ENCODE measurements around the gene KRTAP2-3.
"Not testable (repeated sequence)": the region's sequence is repeated elsewhere in the genome, so short reads cannot be mapped to it uniquely, and the experiment has no call there.

KRTAP2-3 gene

DNA sequence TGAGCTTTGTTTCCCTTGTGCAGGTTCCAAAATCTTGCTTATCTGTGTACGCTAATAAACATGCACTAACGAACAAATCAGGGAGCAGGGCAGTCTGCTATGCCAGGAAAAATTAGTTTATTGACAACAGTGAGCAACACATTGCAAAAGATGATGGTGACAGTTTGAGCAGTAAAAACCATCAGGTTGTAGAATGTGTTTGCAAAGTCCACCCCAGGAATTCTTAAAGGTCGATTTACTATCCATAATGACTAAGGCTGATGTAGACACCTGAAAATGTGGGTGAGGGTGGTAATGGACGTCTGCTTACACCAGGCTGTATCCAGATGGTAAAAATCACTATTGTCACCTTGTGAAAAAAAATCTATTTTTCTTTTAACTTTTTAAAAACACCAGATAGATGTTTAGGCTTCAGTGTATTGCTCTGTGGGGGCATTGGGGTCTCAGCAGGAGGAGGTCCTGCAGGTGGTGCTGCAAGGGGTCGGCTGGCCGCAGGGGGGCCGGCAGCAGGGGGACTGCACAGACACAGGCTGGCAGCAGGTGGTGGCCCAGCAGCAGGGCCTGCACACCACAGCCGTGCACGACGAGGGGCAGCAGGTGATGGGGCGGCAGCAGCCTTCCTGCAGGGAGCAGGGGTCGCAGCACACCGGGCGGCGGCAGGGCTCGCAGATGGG is 5.2 kb upstream of the KRTAP2-3 start:
- H3K79me2 ChIP-seq (ENCODE audit: control insufficient read depth, insufficient read depth, low read length); H4K8ac ChIP-seq (ENCODE audit: low read depth, low read length); H3K36me3 ChIP-seq (ENCODE audit: control insufficient read depth, insufficient read depth, low read length); H3K4me1 ChIP-seq (ENCODE audit: control insufficient read depth, low read depth, low read length); H4K5ac ChIP-seq (ENCODE audit: low read length); H3K23ac ChIP-seq (ENCODE audit: low read length); H3K56ac ChIP-seq (ENCODE audit: low read length); H3K18ac ChIP-seq (ENCODE audit: low read length); H3K27ac ChIP-seq (ENCODE audit: low read depth, low read length); H3K27me3 ChIP-seq (ENCODE audit: insufficient read depth, low read length, poor library complexity); H3K9ac ChIP-seq (ENCODE audit: low read length); H2BK15ac ChIP-seq (replicated peaks; ENCODE audit: low read depth); H3K79me1 ChIP-seq (ENCODE audit: low read length); H2AK5ac ChIP-seq (ENCODE audit: low read length); H3K4me3 ChIP-seq (ENCODE audit: low read length); H2BK120ac ChIP-seq (ENCODE audit: low read depth, low read length); H2BK5ac ChIP-seq (ENCODE audit: low read length); H3K4ac ChIP-seq (ENCODE audit: low read depth, low read length); DNase-seq; H3K4me2 ChIP-seq (ENCODE audit: low read length): not testable (repeated sequence)
- WGBS (ENCODE audit: extremely low coverage, insufficient coverage, low lambda C conversion rate): no CpG with 5 or more reads among the region's 16 CpGs

- Histone ChIP-seq H3K9ac (ENCODE audit: low read length) (no peak overlapping the region), H3K36me3 (ENCODE audit: control insufficient read depth, insufficient read depth, low read length) (no peaks in the 10 kb centered on the region)
Observed at GRCh38 chr17:41064301-41064700, 4.4 kb upstream of the KRTAP2-3 start.

DNA sequence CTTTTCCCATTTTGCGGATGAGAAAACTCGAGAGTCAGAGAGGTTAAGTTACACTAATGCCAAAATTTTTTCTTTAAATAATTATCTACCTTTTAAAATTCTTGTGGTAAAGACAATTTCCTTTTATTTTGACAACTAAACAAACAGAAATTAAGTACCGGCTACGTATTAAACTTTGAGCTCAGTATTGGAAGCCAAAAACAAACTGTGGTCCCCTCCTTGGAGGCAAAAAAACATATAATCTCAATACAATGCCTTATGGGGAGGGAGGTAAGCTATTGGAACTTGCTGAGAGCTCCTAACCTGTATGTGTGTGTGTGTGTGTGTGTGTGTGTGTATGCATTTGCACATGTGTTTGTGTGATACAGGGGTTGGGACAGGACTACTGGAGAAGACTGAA is 3.5 kb upstream of the KRTAP2-3 start:
- no peak overlapping the region for H3K56ac ChIP-seq (ENCODE audit: low read length)
- no peaks in the 10 kb centered on the region for H3K27me3 ChIP-seq (ENCODE audit: insufficient read depth, low read length, poor library complexity)
- H2BK5ac ChIP-seq (ENCODE audit: low read length): no peak overlapping the region
- H4K5ac ChIP-seq (ENCODE audit: low read length): no peak overlapping the region
- no peak for DNase-seq
- no peak overlapping the region for H2AK5ac ChIP-seq (ENCODE audit: low read length)
- H3K4me3 ChIP-seq (ENCODE audit: low read length): no peak overlapping the region
- H4K8ac ChIP-seq (ENCODE audit: low read depth, low read length): no peak overlapping the region
- H3K36me3 ChIP-seq (ENCODE audit: control insufficient read depth, insufficient read depth, low read length): no peaks in the 10 kb centered on the region
- WGBS (ENCODE audit: extremely low coverage, insufficient coverage, low lambda C conversion rate): no CpG with 5 or more reads among the region's 4 CpGs
- no peak overlapping the region for H3K9ac ChIP-seq (ENCODE audit: low read length)
- H3K18ac ChIP-seq (ENCODE audit: low read length): no peak overlapping the region
- no peak overlapping the region for H3K27ac ChIP-seq (ENCODE audit: low read depth, low read length)
- no peak overlapping the region for H3K4ac ChIP-seq (ENCODE audit: low read depth, low read length)
- H2BK120ac ChIP-seq (ENCODE audit: low read depth, low read length): no peak overlapping the region
- H3K4me2 ChIP-seq (ENCODE audit: low read length): no peak overlapping the region
- no peaks in the 10 kb centered on the region for H3K4me1 ChIP-seq (ENCODE audit: control insufficient read depth, low read depth, low read length)
- H2BK15ac ChIP-seq (replicated peaks; ENCODE audit: low read depth): no peak overlapping the region
- H3K79me1 ChIP-seq (ENCODE audit: low read length): no peaks in the 10 kb centered on the region
- no peak overlapping the region for H3K23ac ChIP-seq (ENCODE audit: low read length)
- H3K79me2 ChIP-seq (ENCODE audit: control insufficient read depth, insufficient read depth, low read length): no peaks in the 10 kb centered on the region

More at GRCh38 chr17:41064301-41064700, 4.4 kb upstream of the KRTAP2-3 start:
- Histone ChIP-seq H3K18ac (ENCODE audit: low read length) (no peak overlapping the region), H3K27ac (ENCODE audit: low read depth, low read length) (no peak overlapping the region), H2BK5ac (ENCODE audit: low read length) (no peak overlapping the region), H4K5ac (ENCODE audit: low read length) (no peak overlapping the region), H3K27me3 (ENCODE audit: insufficient read depth, low read length, poor library complexity) (no peaks in the 10 kb centered on the region), H2BK120ac (ENCODE audit: low read depth, low read length) (no peak overlapping the region), H3K4ac (ENCODE audit: low read depth, low read length) (no peak overlapping the region), H4K8ac (ENCODE audit: low read depth, low read length) (no peak overlapping the region), H3K79me1 (ENCODE audit: low read length) (no peaks in the 10 kb centered on the region), H3K23ac (ENCODE audit: low read length) (no peak overlapping the region), H2BK15ac (replicated peaks; ENCODE audit: low read depth) (no peak overlapping the region), H2AK5ac (ENCODE audit: low read length) (no peak overlapping the region), H3K56ac (ENCODE audit: low read length) (no peak overlapping the region), H3K4me3 (ENCODE audit: low read length) (no peak overlapping the region), H3K79me2 (ENCODE audit: control insufficient read depth, insufficient read depth, low read length) (no peaks in the 10 kb centered on the region), H3K4me2 (ENCODE audit: low read length) (no peak overlapping the region), H3K4me1 (ENCODE audit: control insufficient read depth, low read depth, low read length) (no peaks in the 10 kb centered on the region)
- DNase-seq: no peak
- WGBS (ENCODE audit: extremely low coverage, insufficient coverage, low lambda C conversion rate): no CpG with 5 or more reads among the region's 1 CpG

DNA sequence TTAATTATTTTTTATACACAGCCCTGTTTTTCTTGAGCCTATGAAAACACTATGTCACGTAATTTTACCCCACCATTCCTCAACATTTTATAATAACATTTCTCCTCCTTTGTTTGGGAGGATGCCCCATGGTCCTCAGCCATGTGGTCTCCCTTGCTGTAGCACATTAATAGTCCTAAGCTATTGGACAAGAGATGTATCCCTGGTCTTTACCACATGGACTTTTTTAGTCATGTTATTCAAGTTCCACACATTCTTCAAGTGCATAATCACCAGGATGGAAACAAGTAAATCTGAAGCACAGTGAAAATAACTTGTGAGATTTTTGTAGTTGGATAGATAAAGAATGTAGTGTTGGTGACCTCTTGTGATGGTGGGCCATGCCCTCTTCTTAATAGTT is 2.0 kb upstream of the KRTAP2-3 start:
- DNase-seq: peak; percentile 10
- no peak overlapping the region for H2AK5ac ChIP-seq (ENCODE audit: low read length)
- 100% methylated on average over 1 of the region's 1 CpG for WGBS (ENCODE audit: extremely low coverage, insufficient coverage, low lambda C conversion rate)
- H3K36me3 ChIP-seq (ENCODE audit: control insufficient read depth, insufficient read depth, low read length): no peaks in the 10 kb centered on the region
- H3K4me2 ChIP-seq (ENCODE audit: low read length): no peak overlapping the region
- H2BK5ac ChIP-seq (ENCODE audit: low read length): no peak overlapping the region
- no peak overlapping the region for H4K5ac ChIP-seq (ENCODE audit: low read length)
- H3K18ac ChIP-seq (ENCODE audit: low read length): no peak overlapping the region
- no peaks in the 10 kb centered on the region for H3K79me1 ChIP-seq (ENCODE audit: low read length)
- H4K8ac ChIP-seq (ENCODE audit: low read depth, low read length): no peak overlapping the region
- H2BK120ac ChIP-seq (ENCODE audit: low read depth, low read length): no peak overlapping the region
- H3K9ac ChIP-seq (ENCODE audit: low read length): no peak overlapping the region
- H3K27me3 ChIP-seq (ENCODE audit: insufficient read depth, low read length, poor library complexity): no peaks in the 10 kb centered on the region
- H3K4me3 ChIP-seq (ENCODE audit: low read length): no peak overlapping the region
- H3K23ac ChIP-seq (ENCODE audit: low read length): no peak overlapping the region
- no peak overlapping the region for H3K56ac ChIP-seq (ENCODE audit: low read length)
- H3K4me1 ChIP-seq (ENCODE audit: control insufficient read depth, low read depth, low read length): no peaks in the 10 kb centered on the region
- H3K27ac ChIP-seq (ENCODE audit: low read depth, low read length): no peak overlapping the region
- H3K79me2 ChIP-seq (ENCODE audit: control insufficient read depth, insufficient read depth, low read length): no peaks in the 10 kb centered on the region
- H2BK15ac ChIP-seq (replicated peaks; ENCODE audit: low read depth): no peak overlapping the region
- H3K4ac ChIP-seq (ENCODE audit: low read depth, low read length): no peak overlapping the region

DNA sequence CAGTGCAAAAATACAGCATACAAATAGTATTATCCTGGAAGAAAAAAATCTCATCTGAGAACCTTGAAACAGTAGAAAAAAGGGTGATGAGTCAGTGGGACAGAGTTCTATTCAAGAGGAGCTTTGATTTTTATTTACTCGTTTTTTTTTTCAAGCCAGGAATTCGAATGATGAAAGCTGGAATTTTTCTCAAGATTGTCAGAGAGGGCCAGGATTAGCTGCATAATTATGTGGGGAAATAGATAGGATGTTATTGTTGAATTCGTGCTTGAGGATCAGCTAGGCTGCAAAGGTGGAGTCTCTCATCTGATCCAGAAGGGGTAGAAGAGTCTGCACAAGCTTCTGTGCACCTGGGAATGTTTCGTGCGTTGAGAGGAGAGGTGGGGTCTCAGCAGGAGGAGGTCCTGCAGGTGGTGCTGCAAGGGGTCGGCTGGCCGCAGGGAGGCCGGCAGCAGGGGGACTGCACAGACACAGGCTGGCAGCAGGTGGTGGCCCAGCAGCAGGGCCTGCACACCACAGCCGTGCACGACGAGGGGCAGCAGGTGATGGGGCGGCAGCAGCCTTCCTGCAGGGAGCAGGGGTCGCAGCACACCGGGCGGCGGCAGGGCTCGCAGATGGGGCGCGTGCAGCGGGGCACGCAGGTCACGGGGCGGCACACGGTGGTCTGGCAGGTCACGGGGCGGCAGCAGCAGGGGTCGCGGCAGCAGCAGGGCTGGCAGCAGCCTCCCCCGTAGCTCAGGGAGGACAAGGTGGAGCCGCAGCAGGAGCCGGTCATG is 450 bp downstream of the KRTAP2-3 start:
- H4K8ac ChIP-seq (ENCODE audit: low read depth, low read length); H3K4me2 ChIP-seq (ENCODE audit: low read length); H3K27ac ChIP-seq (ENCODE audit: low read depth, low read length); H3K79me2 ChIP-seq (ENCODE audit: control insufficient read depth, insufficient read depth, low read length); H3K18ac ChIP-seq (ENCODE audit: low read length); H3K4ac ChIP-seq (ENCODE audit: low read depth, low read length); H3K23ac ChIP-seq (ENCODE audit: low read length); H3K9ac ChIP-seq (ENCODE audit: low read length); H2AK5ac ChIP-seq (ENCODE audit: low read length); H2BK5ac ChIP-seq (ENCODE audit: low read length); H3K79me1 ChIP-seq (ENCODE audit: low read length); H2BK120ac ChIP-seq (ENCODE audit: low read depth, low read length); H3K4me3 ChIP-seq (ENCODE audit: low read length); H2BK15ac ChIP-seq (replicated peaks; ENCODE audit: low read depth); H4K5ac ChIP-seq (ENCODE audit: low read length); H3K4me1 ChIP-seq (ENCODE audit: control insufficient read depth, low read depth, low read length); H3K27me3 ChIP-seq (ENCODE audit: insufficient read depth, low read length, poor library complexity); H3K36me3 ChIP-seq (ENCODE audit: control insufficient read depth, insufficient read depth, low read length); H3K56ac ChIP-seq (ENCODE audit: low read length): not testable (repeated sequence)
- WGBS (ENCODE audit: extremely low coverage, insufficient coverage, low lambda C conversion rate): no CpG with 5 or more reads among the region's 31 CpGs
- DNase-seq: peak; percentile 34

All from mesendoderm (in vitro differentiated cells).